Heart right ventricle (tissue), 16 donors: ENCODE results near the gene ONECUT3. TPM values are rescaled to one million over a fixed set of nuclear protein-coding genes. Genes with fewer than 3 reads are reported as not detected.
"Not testable (repeated sequence)": the region's sequence is repeated elsewhere in the genome, so short reads cannot be mapped to it uniquely, and the experiment has no call there.

Experiments
- ATAC-seq, 8 donors: fragments of 200-7000 bp; cut with Tn5 transposase; one replicate each; pipeline ENCODE4 v1.9.1; 2020; ENCODE audit warnings: mild to moderate bottlenecking in 8 of 8, moderate library complexity in 8 of 8, moderate number of reproducible peaks in 1 of 8
- DNase-seq, 2 donors: peaks; one replicate each; pipeline ENCODE4 v3.0.0-alpha.2; 2020
- H3K27ac ChIP-seq, 10 donors: fragments of 200-600 bp; sonication (generic) in 2 of 10; one replicate each; pipeline versions ENCODE4 v1.5.0 to v1.8.0; 2020 to 2022; ENCODE audit warnings: mild to moderate bottlenecking in 3 of 10
- H3K27me3 ChIP-seq, 7 donors: fragments of 200-600 bp; one replicate each; pipeline ENCODE4 v1.8.0; 2021 to 2022; ENCODE audit warnings: mild to moderate bottlenecking in 2 of 7
- H3K36me3 ChIP-seq, 9 donors: fragments of 200-600 bp; sonication (generic) in 1 of 9; one replicate each; pipeline versions ENCODE4 v1.5.0 to v1.8.0; 2020 to 2022; ENCODE audit warnings: mild to moderate bottlenecking in 2 of 9
- H3K4me1 ChIP-seq, 9 donors: fragments of 200-600 bp; sonication (generic) in 1 of 9; one replicate each; pipeline versions ENCODE4 v1.5.0 to v1.8.0; 2020 to 2022; ENCODE audit warnings: mild to moderate bottlenecking in 4 of 9
- H3K4me3 ChIP-seq, 10 donors: fragments of 200-600 bp; sonication (generic) in 2 of 10; one replicate each; pipeline versions ENCODE4 v1.5.0 to v1.8.0; 2020 to 2022; ENCODE audit warnings: mild to moderate bottlenecking in 7 of 10, moderate library complexity in 2 of 10
- H3K9me3 ChIP-seq, 11 donors: fragments of 200-600 bp in 10 of 11; sonication (generic) in 2 of 11; one replicate each; pipeline versions ENCODE4 v1.5.0 to v1.8.0; 2013 to 2022; ENCODE audit warnings: mild to moderate bottlenecking in 2 of 11, control low read depth in 1 of 11, moderate library complexity in 1 of 11
- CTCF ChIP-seq, 9 donors: fragments of 200-600 bp; sonication (generic) in 2 of 9; IDR thresholded peaks; one replicate each; pipeline versions ENCODE4 v1.5.0 to v1.8.0; 2021 to 2022; ENCODE audit warnings: antibody characterized with exemption in 9 of 9, mild to moderate bottlenecking in 5 of 9, moderate library complexity in 1 of 9
- WGBS, 2 donors: extraction: QIAGEN DNeasy Blood & Tissue Kit; methylation state at CpG; one replicate each; pipeline ENCODE4 v1.1.7; 2013; ENCODE audit warnings: inconsistent platforms in 1 of 2; 5-methylcytosine and 5-hydroxymethylcytosine counted together
- intact Hi-C, 10 donors: fragments of 100-400 bp; cut with DNase I; formaldehyde crosslinking; loops; one replicate each; pipeline versions ENCODE4 v1.11.1 to v1.14.2; 2022
- long read RNA-seq, 3 donors: library from polyadenylated mRNA; unstranded; transcript quantifications; one replicate each; pipeline ENCODE4 v2.0.0, GENCODE V29; 2020 to 2021
- polyA plus RNA-seq, 2 donors: library from polyadenylated mRNA; stranded (reverse); fragments of 200-250 nt; gene quantifications; one replicate each; pipeline ENCODE4 v1.2.3, GENCODE V29; 2013
- total RNA-seq, 10 donors: library from RNA; stranded (reverse); fragmentation: NEBNext Ultra II Directional in 3 of 10; extraction: Animal tissue kit (Norgen Biotek cat#: 25700) in 3 of 10; gene quantifications; one replicate each; pipeline versions ENCODE4 v1.2.1 to v1.2.4, GENCODE V29; 2021 to 2023
- donor health status: Arrhythmogenic right ventricular cardiomyopathy.
- donor health status: ischemic (EF 13 %, LVEDD 7.1; RV severe dilation, severe dysfunction).
- donor health status: healthy with polysubstance abuse.
- donor health status: DM: no; HTN: yes; CAD: no.
- donor health status: DM: no; HTN: no; CAD: no.
- donor health status: ischemic (EF 25% LVEDD 6.9; RV normal size, moderate dysfunction).
- donor health status: ischemic (EF 25% LVEDD 5.7; RV mildly dilated, moderate dysfunction).
- donor health status: healthy.
- donor health status: DM: yes; HTN: yes; CAD: no.
- donor health status: Ischemic cardiomyopathy.
- donor health status: ischemic (EF 35%, LVEDD 5.7; RV mildly dilated, moderate dysfunction).
- donor health status: nonischemic (EF 11% LVEDD 7.7; RV severe dilation, severe dysfunction).
- donor health status: DM: yes; HTN: yes; CAD: no.
- donor health status: PGD.
- donor health status: ischemic (EF 29% LVEDD 5.4; RV normal size, mild dysfunction).
- donor health status: nonischemic (EF 23%, LVEDD 6.1; RV moderate dilation, normal function).

Gene ONECUT3
- total RNA-seq (not detected), polyA plus RNA-seq (not detected)
- long read RNA-seq, donor 1, result 0 reads
- long read RNA-seq, donor 2, result 0 reads
- long read RNA-seq, donor 3, result 0 reads

- intact Hi-C loops, result no loop called here
- Histone ChIP-seq H3K4me1 (peaks cover 12 to 47% (median 30%) of the 10 kb centered on the region in 9 donors), H3K9me3 (no peaks in the 10 kb centered on the region), H3K27me3 (peaks cover 74 to 91% (median 89%) of the 10 kb centered on the region in 7 donors), H3K4me3 (no peak within 1 kb of the TSS), H3K27ac (no peak within 1 kb of the TSS), H3K36me3 (no peaks in the 10 kb centered on the region)
- TF ChIP-seq CTCF (IDR thresholded peaks at IDR 0.05), result no peak
- DNase-seq, result no peak
- 2 to 4% methylated on average over 62 to 77 of the region's 77 CpGs for WGBS, 2 donors
- ATAC-seq, result no peak
Observed at GRCh38 chr19:1752757-1753728, at the start of gene ONECUT3. ONECUT3 (plus strand) TSS chr19:1753506; CDS start chr19:1753663, 157 bp downstream.

GRCh38 chr19:1704339-1704738, 49.0 kb upstream of the ONECUT3 start:
- DNase-seq, result no peak
- WGBS, 2 donors, result 91 to 93% methylated on average over 6 of the region's 6 CpGs
- intact Hi-C loops, result no loop called here
- ATAC-seq, result no peak
- Histone ChIP-seq H3K27ac (no peak overlapping the region), H3K27me3 (peaks cover 12 to 74% (median 52%) of the 10 kb centered on the region in 7 donors), H3K4me3 (no peak overlapping the region), H3K4me1 (no peaks in the 10 kb centered on the region), H3K9me3 (peaks cover 0 to 13% (median 0%) of the 10 kb centered on the region in 11 donors), H3K36me3 (no peaks in the 10 kb centered on the region)
- no peak for TF ChIP-seq CTCF (IDR thresholded peaks at IDR 0.05)

GRCh38 chr19:1705367-1705766, 47.9 kb upstream of the ONECUT3 start:
- Histone ChIP-seq H3K36me3 (no peaks in the 10 kb centered on the region), H3K4me3 (no peak overlapping the region), H3K27me3 (peaks cover 2 to 73% (median 50%) of the 10 kb centered on the region in 7 donors), H3K4me1 (no peaks in the 10 kb centered on the region), H3K9me3 (peaks cover 0 to 13% (median 0%) of the 10 kb centered on the region in 11 donors), H3K27ac (no peak overlapping the region)
- WGBS, 2 donors, result 70 to 74% methylated on average over 2 of the region's 2 CpGs
- no peak for DNase-seq
- intact Hi-C loops, result loop anchor here in 1 of 10 donors (1.0 kb wide), 1 partner anchor 26 kb away; no protein-coding TSS in a partner anchor
- no peak for TF ChIP-seq CTCF (IDR thresholded peaks at IDR 0.05)
- ATAC-seq, result no peak

- H3K27ac ChIP-seq, H3K36me3 ChIP-seq, ATAC-seq, DNase-seq, H3K4me3 ChIP-seq, intact Hi-C loops, H3K4me1 ChIP-seq: not testable (repeated sequence)
- Histone ChIP-seq H3K9me3 (peaks cover 0 to 13% (median 0%) of the 10 kb centered on the region in 11 donors), H3K27me3 (peaks cover 0 to 67% (median 41%) of the 10 kb centered on the region in 7 donors)
- 80 to 82% methylated on average over 14 of the region's 14 CpGs for WGBS, 2 donors
Observed at GRCh38 chr19:1706646-1707045, 46.7 kb upstream of the ONECUT3 start.
